ENCODE measurements around the gene KCNK6.

GRCh38 chr19:38284422-38284821 lies 35.2 kb upstream of the KCNK6 start:
- TF ChIP-seq POLR2A (IDR thresholded peaks at IDR 0.05; ENCODE audit: low read depth, low read length) (no peak), EZH2 (IDR thresholded peaks at IDR 0.05; ENCODE audit: borderline replicate concordance, low read depth, low read length, severe bottlenecking) (no peak), POLR2AphosphoS5 (IDR thresholded peaks at IDR 0.05; ENCODE audit: insufficient read depth, low read depth, low read length) (no peak)
